Muscle of arm (tissue), 12 donors: ENCODE data around the gene CYP4F11. TPM values are rescaled to one million over a fixed set of nuclear protein-coding genes. Genes with fewer than 3 reads are reported as not detected.
"Not testable (repeated sequence)": the region's sequence is repeated elsewhere in the genome, so short reads cannot be mapped to it uniquely, and the experiment has no call there.

Experiments used
- DNase-seq: peaks from one replicate; pipeline ENCODE4 v3.0.0-alpha.2; 2013
- polyA plus RNA-seq, 12 donors: library from polyadenylated mRNA; unstranded; fragments of 120-200 nt; gene quantifications; one replicate each; pipeline ENCODE4 v1.2.1, GENCODE V29; 2013; ENCODE audit not compliant: insufficient read length in 12 of 12

Gene CYP4F11
- polyA plus RNA-seq, 12 donors = 0.15 to 0.33 TPM; not detected in 10

DNA sequence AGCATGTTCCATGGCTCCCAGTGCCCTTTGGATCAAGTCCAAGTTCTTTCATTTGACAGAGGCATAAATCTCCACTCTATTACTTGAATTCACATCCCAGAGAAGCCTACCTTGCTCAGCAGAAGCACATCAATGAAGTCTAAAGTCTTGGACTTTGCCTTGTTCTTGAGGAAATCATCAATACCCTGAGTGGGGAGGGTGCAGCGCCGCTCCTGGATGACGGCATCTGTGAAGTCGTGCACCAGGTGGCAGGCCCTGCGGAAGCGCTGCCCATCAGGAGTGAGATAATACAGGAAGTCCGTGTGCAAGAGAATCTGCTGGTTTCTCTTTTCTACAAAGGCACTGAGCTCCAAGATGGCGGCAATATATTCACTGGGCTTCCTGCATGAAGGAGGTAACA is 10.6 kb downstream of the CYP4F11 start:
- DNase-seq = no peak

- no peak for DNase-seq
Observed at GRCh38 chr19:15922021-15922420, 12.3 kb downstream of the CYP4F11 start.

GRCh38 chr19:15919243-15919642 is 15.1 kb downstream of the CYP4F11 start:
- DNase-seq = no peak

DNA sequence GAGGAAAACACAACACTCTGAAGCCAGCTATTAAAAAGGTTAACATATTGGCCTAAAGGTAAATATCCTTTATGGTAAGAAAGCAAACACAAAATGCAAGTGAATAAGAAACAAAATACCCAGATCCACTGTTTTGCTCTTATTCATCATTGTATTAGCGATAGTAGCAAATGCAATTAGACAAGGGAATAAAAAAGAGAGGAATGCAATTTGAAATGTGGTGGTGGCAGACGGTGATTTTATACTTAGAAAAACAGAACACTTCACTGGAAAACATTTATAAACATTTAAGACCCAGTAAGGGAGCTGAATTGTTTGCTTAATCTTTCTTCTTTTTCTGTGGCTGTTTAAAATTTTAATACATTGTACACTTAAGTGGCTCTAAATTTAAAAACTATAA is 19.2 kb downstream of the CYP4F11 start:
- no peak for DNase-seq

DNA sequence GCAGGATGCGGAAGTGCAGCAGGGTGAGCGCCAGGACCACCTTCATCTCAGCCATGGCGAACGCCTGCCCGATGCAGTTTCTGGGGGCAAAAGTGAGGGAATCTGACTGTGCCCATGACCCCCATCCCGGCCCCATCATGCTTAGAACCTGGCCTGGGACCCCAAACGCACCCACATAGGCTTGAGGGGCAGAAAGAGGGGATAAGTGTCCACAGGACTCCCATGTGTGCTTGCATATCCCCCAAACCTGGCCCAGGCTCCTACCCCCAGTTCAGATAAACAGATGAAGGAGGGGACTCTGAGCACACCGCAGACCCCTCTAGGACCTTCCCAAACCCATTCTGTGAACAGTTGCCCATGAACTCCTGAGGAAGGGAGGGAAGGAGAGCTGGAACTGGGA is 20.5 kb downstream of the CYP4F11 start:
- no peak for DNase-seq

- DNase-seq = no peak
Observed at GRCh38 chr19:15913384-15913783, 20.9 kb downstream of the CYP4F11 start.

- no peak for DNase-seq
Observed at GRCh38 chr19:15911599-15912235, 22.6 kb downstream of the CYP4F11 start.

- DNase-seq = no peak
Observed at GRCh38 chr19:15905026-15905425, 29.3 kb downstream of the CYP4F11 start.

- DNase-seq = not testable (repeated sequence)
Observed at GRCh38 chr19:15902898-15903297, 31.4 kb downstream of the CYP4F11 start.

- DNase-seq = no peak
Observed at GRCh38 chr19:15902254-15902653, 32.1 kb downstream of the CYP4F11 start.

- DNase-seq = no peak
Observed at GRCh38 chr19:15900504-15900903, 33.8 kb downstream of the CYP4F11 start.

- not testable (repeated sequence) for DNase-seq
Observed at GRCh38 chr19:15900032-15900431, 34.3 kb downstream of the CYP4F11 start.

DNA sequence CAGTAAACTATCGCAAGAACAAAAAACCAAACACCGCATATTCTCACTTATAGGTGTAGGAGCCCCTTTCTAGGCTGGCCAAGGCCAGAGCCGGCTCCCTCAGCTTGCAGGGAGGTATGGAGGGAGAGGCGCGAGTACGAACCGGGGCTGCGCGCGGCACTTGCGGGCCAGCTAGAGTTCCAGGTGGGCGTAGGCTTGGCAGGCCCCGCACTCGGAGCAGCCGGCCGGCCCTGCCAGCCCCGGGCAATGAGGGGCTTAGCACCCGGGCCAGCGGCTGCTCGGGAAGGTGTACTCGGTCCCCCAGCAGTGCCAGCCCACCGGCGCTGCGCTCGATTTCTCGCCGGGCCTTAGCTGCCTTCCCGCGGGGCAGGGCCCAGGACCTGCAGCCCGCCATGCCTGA is 34.8 kb downstream of the CYP4F11 start:
- DNase-seq = not testable (repeated sequence)

DNA sequence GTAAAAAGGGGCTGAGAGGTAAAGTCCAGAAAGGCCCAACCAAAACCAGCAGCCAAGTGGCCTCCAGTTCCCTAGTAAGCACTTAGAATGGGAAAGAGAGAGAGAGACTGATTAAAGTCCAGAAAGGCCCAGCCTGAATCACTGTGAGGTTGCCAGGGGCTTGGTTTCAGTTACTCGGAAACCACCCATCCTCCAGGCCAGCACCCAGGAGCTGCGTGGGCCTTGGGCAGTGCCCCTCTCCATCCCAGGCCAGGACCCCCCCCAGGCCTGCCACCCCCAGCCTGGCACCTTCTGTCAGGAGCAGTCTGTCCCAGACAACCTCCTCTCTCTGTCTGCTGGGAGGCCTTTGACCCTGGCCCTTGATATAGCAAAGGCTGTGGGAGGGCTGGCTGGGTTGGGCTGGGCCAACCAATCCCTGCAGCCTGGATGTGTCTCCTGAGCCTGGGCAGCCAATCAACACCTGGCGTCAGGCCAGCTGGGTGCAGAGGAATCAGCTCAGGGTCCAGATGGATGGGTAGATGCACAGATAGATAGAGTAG is 36.5 kb downstream of the CYP4F11 start, which contains the start of gene CYP4F2:
Gene CYP4F2, minus strand, starts transcription at position 337 of the 539 bp plus-strand sequence. CDS start 463 bp downstream, outside the sequence.
- no peak for DNase-seq

DNA sequence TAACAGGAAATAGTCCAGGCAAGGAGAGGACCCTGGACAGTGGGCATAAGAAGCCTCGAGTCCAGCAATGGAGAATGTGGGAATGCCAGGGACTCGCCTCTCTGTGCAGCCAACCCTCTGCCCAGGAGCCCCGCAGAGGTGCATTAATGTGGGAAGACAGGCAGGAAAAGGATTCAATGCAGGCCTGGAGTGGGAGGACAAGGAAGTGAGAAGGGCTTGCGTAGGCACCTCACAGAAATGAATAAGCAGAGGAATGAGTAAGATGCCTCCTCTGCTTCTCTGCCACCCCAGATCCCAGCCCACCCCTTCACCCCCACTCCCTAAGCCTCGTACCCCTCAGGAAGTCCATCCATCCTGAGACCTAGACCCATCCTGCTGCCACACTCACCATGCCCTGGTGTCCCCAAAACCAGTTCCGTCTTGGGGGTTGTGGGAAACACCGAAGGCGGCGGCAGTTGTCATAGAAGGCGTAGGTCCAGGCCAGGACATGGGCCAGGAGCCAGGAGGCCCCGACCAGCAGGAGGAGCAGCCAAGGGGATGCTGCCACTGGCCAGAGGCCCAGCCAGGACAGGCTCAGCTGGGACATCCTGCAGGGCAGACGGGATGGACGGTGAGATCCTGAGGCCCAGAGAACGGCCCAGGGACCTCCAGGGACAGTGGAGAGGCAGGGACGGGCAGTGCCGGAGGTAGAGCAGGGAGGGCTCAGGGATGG is 37.1 kb downstream of the CYP4F11 start:
- DNase-seq = no peak

GRCh38 chr19:15895876-15896430 is 38.4 kb downstream of the CYP4F11 start:
- no peak for DNase-seq

- no peak for DNase-seq
Observed at GRCh38 chr19:15894359-15894758, 40.0 kb downstream of the CYP4F11 start.

- no peak for DNase-seq
Observed at GRCh38 chr19:15893477-15893876, 40.9 kb downstream of the CYP4F11 start.

- no peak for DNase-seq
Observed at GRCh38 chr19:15892012-15892411, 42.3 kb downstream of the CYP4F11 start.

GRCh38 chr19:15891434-15891833 is 42.9 kb downstream of the CYP4F11 start:
- DNase-seq = no peak

- not testable (repeated sequence) for DNase-seq
Observed at GRCh38 chr19:15889339-15889738, 45.0 kb downstream of the CYP4F11 start.

- DNase-seq = no peak
Observed at GRCh38 chr19:15885919-15886318, 48.4 kb downstream of the CYP4F11 start.

- DNase-seq = no peak
Observed at GRCh38 chr19:15885167-15885566, 49.2 kb downstream of the CYP4F11 start.
